B cell (primary cell): Measurements from ENCODE around the gene CAMK1D. TPM values are rescaled to one million over a fixed set of nuclear protein-coding genes. Genes with fewer than 3 reads are reported as not detected.

ENCODE experiments used
- ATAC-seq: fragments of 200-7000 bp; cut with Tn5 transposase; one replicate; pipeline ENCODE4 v1.10.0; 2021; ENCODE audit warnings: low read depth, mild to moderate bottlenecking, moderate number of reproducible peaks, moderate library complexity
- CTCF ChIA-PET: fragments of 350-600 bp; sonication (Branson Sonifier 250); formaldehyde crosslinking; loops from one replicate; lab custom pipeline; 2021; ENCODE audit warnings: antibody characterized with exemption, inconsistent platforms; lab: Charles Lee
- POLR2A ChIA-PET: fragments of 350-600 bp; sonication (Branson Sonifier 250); formaldehyde crosslinking; loops from one replicate; lab custom pipeline; 2021; ENCODE audit warnings: antibody characterized with exemption; lab: Charles Lee
- DNase-seq: peaks from one replicate; pipeline ENCODE4 v3.0.0; 2013
- H2AFZ ChIP-seq: 2 replicates; pipeline ENCODE4 v1.6.1; 2012; ENCODE audit warnings: mild to moderate bottlenecking, low read depth, low read length; ENCODE audit not compliant: insufficient read depth, poor library complexity, severe bottlenecking
- H3K27ac ChIP-seq, 2 donors: 1 replicate in 1 of 2; 2 replicates in 1 of 2; pipeline ENCODE4 v1.5.1; 2012 to 2013; ENCODE audit warnings: low read length in 2 of 2, mild to moderate bottlenecking in 2 of 2, moderate library complexity in 1 of 2
- H3K27me3 ChIP-seq, 4 experiments: fragments of 200-600 bp in 1 of 4; sonication (generic) in 1 of 4; replicated peaks in 1 of 4; 1 replicate in 2 of 4; 2 replicates in 2 of 4; pipeline versions ENCODE4 v1.6.1 to v1.7.0; 2013 to 2016; ENCODE audit warnings: low read length in 3 of 4, mild to moderate bottlenecking in 2 of 4, mixed read lengths in 1 of 4, moderate library complexity in 1 of 4; ENCODE audit not compliant: insufficient read depth in 4 of 4, control insufficient read depth in 3 of 4; ENCODE audit errors: control extremely low read depth in 1 of 4
- H3K36me3 ChIP-seq, 2 experiments: replicated peaks in 1 of 2; 1 replicate in 1 of 2; 2 replicates in 1 of 2; pipeline versions ENCODE4 v1.6.1 to v1.7.1; 2013; ENCODE audit warnings: low read length in 1 of 2; ENCODE audit not compliant: insufficient read depth in 2 of 2, control insufficient read depth in 1 of 2; ENCODE audit errors: control extremely low read depth in 1 of 2, extremely low read depth in 1 of 2
- H3K4me1 ChIP-seq, 2 donors: fragments of 200-600 bp in 1 of 2; sonication (generic) in 1 of 2; 1 replicate in 1 of 2; 2 replicates in 1 of 2; pipeline versions ENCODE4 v1.5.1 to v1.6.1; 2013 to 2017; ENCODE audit warnings: low read length in 2 of 2; ENCODE audit not compliant: control insufficient read depth in 2 of 2, insufficient read depth in 2 of 2
- H3K4me2 ChIP-seq: replicated peaks from 2 replicates; pipeline ENCODE3; 2012; ENCODE audit warnings: mild to moderate bottlenecking, low read depth, low read length; ENCODE audit not compliant: poor library complexity, severe bottlenecking
- H3K4me3 ChIP-seq, 5 experiments: fragments of 200-600 bp in 1 of 5; sonication (generic) in 1 of 5; 1 replicate in 3 of 5; 2 replicates in 2 of 5; pipeline versions ENCODE4 v1.5.1 to v1.7.0; 2011 to 2016; ENCODE audit warnings: low read length in 4 of 5, mild to moderate bottlenecking in 4 of 5, low read depth in 2 of 5, control low read depth in 1 of 5, moderate library complexity in 1 of 5; ENCODE audit not compliant: insufficient read depth in 1 of 5; ENCODE audit errors: control extremely low read depth in 1 of 5, extremely low read depth in 1 of 5
- H3K79me2 ChIP-seq: fragments of 200-600 bp; sonication (generic); one replicate; pipeline ENCODE4 v1.6.0; 2016; ENCODE audit warnings: low read length; ENCODE audit not compliant: control insufficient read depth, insufficient read depth
- H3K9ac ChIP-seq: fragments of 200-600 bp; sonication (generic); 2 replicates; pipeline ENCODE4 v1.6.1; 2017; ENCODE audit warnings: mild to moderate bottlenecking, low read length, moderate library complexity
- H3K9me3 ChIP-seq, 3 donors: one replicate each; pipeline versions ENCODE4 v1.6.1 to v1.7.1; 2013; ENCODE audit warnings: low read length in 2 of 3; ENCODE audit not compliant: control insufficient read depth in 2 of 3, insufficient read depth in 1 of 3; ENCODE audit errors: control extremely low read depth in 1 of 3
- H4K20me1 ChIP-seq: 2 replicates; pipeline ENCODE4 v1.6.0; 2012; ENCODE audit warnings: mild to moderate bottlenecking, low read length; ENCODE audit not compliant: insufficient read depth, control insufficient read depth, poor library complexity, severe bottlenecking
- H3K27ac Mint-ChIP-seq: one replicate; pipeline ENCODE4 v1.8.0; 2021; ENCODE audit warnings: mixed read lengths
- H3K27me3 Mint-ChIP-seq: one replicate; pipeline ENCODE4 v1.8.0; 2021; ENCODE audit warnings: mixed read lengths
- H3K4me1 Mint-ChIP-seq: one replicate; pipeline ENCODE4 v1.8.0; 2021; ENCODE audit warnings: mixed read lengths
- H3K4me3 Mint-ChIP-seq: one replicate; pipeline ENCODE4 v1.8.0; 2021; ENCODE audit warnings: mixed read lengths
- H3K9me3 Mint-ChIP-seq: one replicate; pipeline ENCODE4 v1.8.0; 2022; ENCODE audit warnings: mixed read lengths; ENCODE audit not compliant: insufficient read depth
- CTCF ChIP-seq: fragments of 200-600 bp; IDR thresholded peaks from one replicate; pipeline ENCODE4 v1.8.0; 2022; ENCODE audit warnings: antibody characterized with exemption, mild to moderate bottlenecking
- EZH2 ChIP-seq: IDR thresholded peaks from 2 replicates; pipeline ENCODE4 v1.6.1; 2012; ENCODE audit warnings: borderline replicate concordance, low read depth, mild to moderate bottlenecking, moderate library complexity, low read length; ENCODE audit not compliant: insufficient read depth, poor library complexity, severe bottlenecking
- WGBS: methylation state at CpG from one replicate; pipeline ENCODE4 v1.1.5; 2013; ENCODE audit warnings: missing lambda C conversion rate; ENCODE audit not compliant: insufficient coverage; 5-methylcytosine and 5-hydroxymethylcytosine counted together
- intact Hi-C: fragments of 100-400 bp; cut with micrococcal nuclease; formaldehyde crosslinking; loops from one replicate; pipeline ENCODE4 v1.10.0; 2022
- polyA plus RNA-seq: library from polyadenylated mRNA; depleted of rRNA; stranded (reverse); fragments of >200 nt; gene quantifications from 2 replicates; pipeline ENCODE4 v1.2.3, GENCODE V29; 2012
- total RNA-seq, 2 donors: library from RNA; stranded (reverse); fragments of 120-200 nt in 1 of 2; gene quantifications; 1 replicate in 1 of 2; 2 replicates in 1 of 2; pipeline versions ENCODE4 v1.2.3 to v1.2.4, GENCODE V29; 2013 to 2022

Gene CAMK1D
- total and polyA plus RNA-seq, 2 donors (not counting 1 experiment from before 2014, with no cell fraction given) = 34.1 to 69.7 TPM

- Histone ChIP-seq H3K9ac (no peak overlapping the region), H3K27ac (peak overlapping the region in 1 of 2 donors; percentile 53), H4K20me1 (peaks cover 98% of the 10 kb centered on the region), H3K4me3 (no peak overlapping the region), H3K27me3 (no peaks in the 10 kb centered on the region), H3K79me2 (peaks cover 95% of the 10 kb centered on the region), H3K36me3 (peaks cover 0 to 18% of the 10 kb centered on the region in 2 experiments), H3K4me1 (peaks cover 17 to 24% of the 10 kb centered on the region in 2 donors), H2AFZ (no peak overlapping the region), H3K9me3 (no peaks in the 10 kb centered on the region), H3K4me2 (peak overlapping the region; percentile 11)
- intact Hi-C loops = no loop called here
- DNase-seq = no peak
- 100% methylated on average over 1 of the region's 2 CpGs for WGBS
- Mint-ChIP-seq H3K4me1 (peaks cover 65% of the 10 kb centered on the region), H3K9me3 (no peaks in the 10 kb centered on the region), H3K4me3 (no peak overlapping the region), H3K27me3 (no peaks in the 10 kb centered on the region), H3K27ac (peak overlapping the region; percentile 56)
- no peak for ATAC-seq
- CTCF ChIA-PET = interaction anchor here (0.7 kb wide), 1 partner anchor 391 kb away, joined by 3 read pairs; no protein-coding TSS in a partner anchor
- POLR2A ChIA-PET = no interaction called here
- TF ChIP-seq EZH2 = no peak
- TF ChIP-seq CTCF = no peak
These were observed 160.4 kb downstream of the CAMK1D start for GRCh38 chr10:12509794-12510100.

- Histone ChIP-seq H4K20me1 (peaks cover 96% of the 10 kb centered on the region), H3K36me3 (peaks cover 0 to 18% of the 10 kb centered on the region in 2 experiments), H3K79me2 (peaks cover 92% of the 10 kb centered on the region), H3K4me3 (no peak overlapping the region), H3K4me2 (no peak overlapping the region), H2AFZ (no peak overlapping the region), H3K4me1 (peaks cover 17 to 27% of the 10 kb centered on the region in 2 donors), H3K27me3 (no peaks in the 10 kb centered on the region), H3K9ac (no peak overlapping the region), H3K9me3 (no peaks in the 10 kb centered on the region), H3K27ac (no peak overlapping the region)
- 66% methylated on average over 7 of the region's 8 CpGs for WGBS
- ChIA-PET CTCF (no interaction called here), POLR2A (no interaction called here)
- no peak for ATAC-seq
- intact Hi-C loops = no loop called here
- no peak for DNase-seq
- Mint-ChIP-seq H3K9me3 (no peaks in the 10 kb centered on the region), H3K4me3 (no peak overlapping the region), H3K27me3 (no peaks in the 10 kb centered on the region), H3K27ac (peak overlapping the region; percentile 57), H3K4me1 (peaks cover 63% of the 10 kb centered on the region)
- TF ChIP-seq CTCF = no peak
- no peak for TF ChIP-seq EZH2
These were observed 161.2 kb downstream of the CAMK1D start for GRCh38 chr10:12510501-12510941.
